Left forelimb (tissue), 1 donor: Measurements from ENCODE around the gene USP6NL.
A peak's percentile ranks its signal among the peaks of the same experiment; 100 is the strongest.

Experiments
- DNase-seq: peaks from one replicate; pipeline ENCODE4 v3.0.0-alpha.2; 2018; ENCODE audit warnings: low spot score

The USP6NL gene

DNA sequence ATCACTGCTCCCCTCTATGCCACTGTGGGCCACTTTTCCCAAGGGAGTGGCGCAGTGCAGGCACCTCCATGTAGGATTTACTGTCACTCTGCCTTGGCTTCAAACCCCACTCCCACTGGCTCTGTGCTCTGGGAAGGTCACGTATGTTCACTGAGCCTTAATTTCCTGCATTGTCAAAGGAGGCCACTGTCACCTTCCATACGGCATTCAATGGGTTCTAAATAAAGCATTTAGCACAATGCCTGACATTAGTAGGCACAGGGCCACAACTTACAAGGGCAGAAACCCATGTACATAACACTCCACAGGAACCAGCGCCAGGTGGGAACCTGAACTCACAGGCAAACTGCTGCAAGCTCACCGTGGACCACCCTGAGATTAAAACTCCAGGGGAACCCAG lies 196.4 kb downstream of the USP6NL start:
- peak; percentile 23 for DNase-seq

DNA sequence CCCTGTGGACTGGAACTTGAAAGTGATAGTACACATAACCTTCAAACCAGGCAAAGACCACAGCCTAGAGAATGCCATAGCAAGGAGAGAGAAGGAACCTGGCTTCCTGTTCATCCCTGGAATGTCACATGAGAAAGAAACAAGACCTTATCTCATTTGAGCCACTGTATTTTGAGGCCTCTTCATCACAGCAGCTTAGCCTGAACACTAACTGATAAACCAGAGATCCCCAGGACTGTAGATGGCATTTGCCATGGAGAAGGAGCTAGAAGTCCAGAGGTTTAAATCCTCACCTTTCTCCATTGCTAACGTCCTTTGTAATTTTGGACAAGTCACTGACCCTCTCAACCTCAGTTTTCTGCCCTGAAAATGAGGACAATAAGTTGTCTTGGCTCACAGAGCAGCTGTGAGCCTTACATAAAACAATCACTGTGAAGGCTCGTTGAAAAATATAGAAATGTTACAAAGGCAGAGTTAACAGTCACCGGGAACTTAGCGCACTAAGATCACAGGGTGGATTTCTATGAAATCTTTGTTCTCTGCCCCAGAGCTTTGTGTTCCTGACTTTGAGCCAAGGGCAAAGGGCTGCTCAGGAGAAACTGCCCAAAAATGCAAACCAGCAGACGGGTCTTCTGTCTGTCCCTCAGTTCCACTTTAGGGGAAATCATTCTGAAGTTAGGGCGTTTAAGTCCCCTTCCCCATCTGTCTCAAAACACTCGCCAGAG lies 197.0 kb downstream of the USP6NL start:
- DNase-seq, result peak; percentile 20

- DNase-seq, result peak; percentile 14
Observed at GRCh38 chr10:11411926-11412545, 199.4 kb downstream of the USP6NL start.

DNA sequence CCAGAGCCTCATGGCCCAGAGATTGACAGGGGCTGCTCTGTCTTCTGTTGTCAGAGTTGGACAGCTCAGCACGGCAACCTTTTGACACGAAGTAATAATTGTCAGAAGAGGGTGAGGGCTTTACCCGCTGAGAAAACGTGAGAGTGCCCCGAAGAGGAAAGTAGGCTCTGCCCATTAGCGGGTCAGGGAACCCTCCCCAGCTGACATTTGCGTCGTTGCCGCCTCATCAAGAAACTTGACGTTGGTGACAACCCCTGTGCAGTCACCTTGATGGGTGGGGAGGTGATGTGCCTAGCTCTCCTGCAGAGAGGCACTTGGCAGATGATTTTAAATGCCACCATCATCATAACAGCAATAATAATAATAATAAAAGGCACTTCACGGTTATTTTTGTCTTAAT lies 202.1 kb downstream of the USP6NL start:
- peak; percentile 23 for DNase-seq

DNA sequence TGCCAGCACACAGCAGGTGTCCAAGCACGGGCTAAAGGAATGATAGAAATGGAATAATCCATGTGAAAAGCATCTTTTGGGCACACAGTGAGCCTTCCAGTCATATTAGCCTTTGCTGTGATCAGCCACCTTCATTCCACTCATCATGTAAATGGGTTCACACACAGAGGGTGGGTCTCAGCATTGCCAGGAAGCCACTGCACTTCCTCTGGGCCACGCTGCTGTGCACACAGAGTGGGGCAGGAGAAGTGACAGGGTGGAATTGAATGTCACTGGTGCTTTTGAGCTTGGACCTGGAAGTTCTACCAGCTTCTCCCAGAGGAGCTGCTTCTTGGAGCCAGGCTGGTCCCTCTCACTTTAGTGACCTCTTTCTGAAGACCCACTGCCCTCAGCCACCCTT lies 203.5 kb downstream of the USP6NL start:
- DNase-seq, result no peak

GRCh38 chr10:11406746-11407145 lies 204.7 kb downstream of the USP6NL start:
- no peak for DNase-seq

DNA sequence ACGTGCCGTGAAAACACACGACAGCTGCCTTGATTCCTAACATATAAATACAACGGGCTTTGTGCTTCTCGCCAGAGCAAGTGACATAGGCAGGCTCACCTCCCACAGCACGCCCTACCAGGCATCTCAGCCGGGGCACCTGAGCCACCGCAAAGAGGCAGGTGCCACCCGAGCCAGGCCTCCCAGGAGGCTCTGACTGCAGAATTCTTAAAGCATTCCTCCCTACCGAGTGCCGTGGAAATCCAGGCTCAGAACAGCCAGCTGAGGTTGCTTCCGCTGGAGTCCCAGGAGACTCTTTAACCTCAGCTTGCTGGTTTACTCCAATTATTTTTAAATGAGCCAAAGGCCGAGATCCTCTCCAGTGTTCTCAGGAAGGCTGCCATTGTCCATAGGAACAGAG lies 206.5 kb downstream of the USP6NL start:
- peak; percentile 63 for DNase-seq
